GM10266 (cell line): Measurements from ENCODE around the gene TNFRSF19.
"Not testable (repeated sequence)": the region's sequence is repeated elsewhere in the genome, so short reads cannot be mapped to it uniquely, and the experiment has no call there.

Experiments used
- DNase-seq: peaks from one replicate; pipeline ENCODE4 v3.0.0; 2012; ENCODE audit errors: extremely low spot score
- CTCF ChIP-seq: IDR thresholded peaks from 2 replicates; pipeline ENCODE4 v1.5.1; 2012; ENCODE audit warnings: mild to moderate bottlenecking, low read depth; ENCODE audit not compliant: control insufficient read depth, insufficient read depth; ENCODE audit errors: missing control alignments

TNFRSF19 gene

GRCh38 chr13:23670793-23671192, 100.6 kb downstream of the TNFRSF19 start:
- no peak for DNase-seq
- TF ChIP-seq CTCF = no peak

DNA sequence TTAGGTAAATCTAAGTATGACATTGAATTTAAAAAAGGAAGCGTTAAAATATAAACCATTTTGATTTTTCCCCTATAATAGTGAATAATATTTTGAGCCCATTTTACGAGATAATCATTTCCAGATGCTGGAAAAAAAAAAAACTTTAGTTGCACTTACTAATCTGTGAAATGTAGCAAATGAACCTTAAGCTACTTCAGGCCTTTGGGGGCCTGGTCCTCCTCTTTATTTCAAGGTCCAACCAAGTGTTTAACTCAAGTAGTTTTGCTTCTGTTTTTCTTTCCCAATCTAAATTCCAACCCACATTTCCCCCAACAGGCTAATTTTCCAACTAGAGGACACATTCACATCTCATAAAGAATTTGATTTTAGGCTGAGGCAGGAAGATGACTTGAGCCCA, 101.2 kb downstream of the TNFRSF19 start:
- DNase-seq = no peak
- no peak for TF ChIP-seq CTCF

- TF ChIP-seq CTCF = no peak
- no peak for DNase-seq
These were observed 101.7 kb downstream of the TNFRSF19 start for GRCh38 chr13:23671897-23672296.

DNA sequence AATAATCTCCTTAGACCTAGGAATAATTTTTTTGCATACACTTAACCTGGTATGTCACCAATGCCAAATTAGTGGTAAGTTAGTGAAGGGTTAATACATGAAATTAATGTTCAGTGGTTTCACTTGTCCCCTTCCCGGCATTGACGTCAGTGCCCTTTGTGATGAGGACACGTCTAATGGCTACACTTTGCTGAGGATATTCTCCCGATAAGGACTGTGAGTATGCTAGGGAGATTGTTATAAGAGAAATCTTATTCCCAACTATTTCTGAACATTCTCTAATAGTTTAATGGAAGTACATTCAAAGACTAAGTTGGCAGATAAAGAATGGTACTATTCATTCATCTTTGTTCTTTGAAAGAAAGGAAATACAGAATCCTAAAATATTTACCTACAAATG, 102.4 kb downstream of the TNFRSF19 start:
- TF ChIP-seq CTCF = no peak
- DNase-seq = no peak

- no peak for DNase-seq
- TF ChIP-seq CTCF = no peak
These were observed 103.1 kb downstream of the TNFRSF19 start for GRCh38 chr13:23673354-23673753.

- no peak for TF ChIP-seq CTCF
- no peak for DNase-seq
These were observed 103.8 kb downstream of the TNFRSF19 start for GRCh38 chr13:23673867-23674605.

- TF ChIP-seq CTCF = no peak
- DNase-seq = no peak
These were observed 104.8 kb downstream of the TNFRSF19 start for GRCh38 chr13:23674795-23675640.

- not testable (repeated sequence) for DNase-seq
These were observed 107.6 kb downstream of the TNFRSF19 start for GRCh38 chr13:23677679-23678288.
